Activated gamma-delta T cell treated with anti-CD3 and anti-CD28 coated beads, Interleukin-2, amount 50 U/mL, for 16 hours (primary cell): ENCODE results near the gene MSANTD1.
"Not testable (repeated sequence)": the region's sequence is repeated elsewhere in the genome, so short reads cannot be mapped to it uniquely, and the experiment has no call there.

Source experiments
- DNase-seq: peaks from one replicate; pipeline ENCODE4 v3.0.0-alpha.2; 2020; ENCODE audit warnings: low read depth

The MSANTD1 gene

DNA sequence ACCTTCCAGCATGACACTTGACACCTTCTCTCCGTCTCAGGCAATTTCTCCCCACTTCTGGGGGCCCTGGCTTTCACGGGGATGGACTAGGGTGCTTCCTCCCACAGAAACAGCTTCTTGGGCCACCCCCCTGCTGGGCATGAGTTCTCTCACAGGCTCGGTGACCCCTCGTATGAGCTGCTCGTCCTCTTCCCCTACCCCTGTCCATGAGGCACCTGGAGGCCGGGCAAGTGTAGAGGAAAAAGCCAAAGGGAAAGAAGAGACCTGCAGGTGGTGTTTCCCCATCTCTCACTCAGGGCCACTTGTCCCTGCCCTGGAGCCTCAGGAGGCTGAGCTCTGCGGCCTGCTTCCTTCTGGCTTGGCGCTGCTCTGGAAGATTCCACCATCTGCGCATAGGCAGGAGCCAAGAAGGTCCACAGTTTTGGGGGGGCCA is 41.9 kb downstream of the MSANTD1 start:
- DNase-seq = no peak

- no peak for DNase-seq
Observed at GRCh38 chr4:3291411-3291968, 42.5 kb downstream of the MSANTD1 start.

DNA sequence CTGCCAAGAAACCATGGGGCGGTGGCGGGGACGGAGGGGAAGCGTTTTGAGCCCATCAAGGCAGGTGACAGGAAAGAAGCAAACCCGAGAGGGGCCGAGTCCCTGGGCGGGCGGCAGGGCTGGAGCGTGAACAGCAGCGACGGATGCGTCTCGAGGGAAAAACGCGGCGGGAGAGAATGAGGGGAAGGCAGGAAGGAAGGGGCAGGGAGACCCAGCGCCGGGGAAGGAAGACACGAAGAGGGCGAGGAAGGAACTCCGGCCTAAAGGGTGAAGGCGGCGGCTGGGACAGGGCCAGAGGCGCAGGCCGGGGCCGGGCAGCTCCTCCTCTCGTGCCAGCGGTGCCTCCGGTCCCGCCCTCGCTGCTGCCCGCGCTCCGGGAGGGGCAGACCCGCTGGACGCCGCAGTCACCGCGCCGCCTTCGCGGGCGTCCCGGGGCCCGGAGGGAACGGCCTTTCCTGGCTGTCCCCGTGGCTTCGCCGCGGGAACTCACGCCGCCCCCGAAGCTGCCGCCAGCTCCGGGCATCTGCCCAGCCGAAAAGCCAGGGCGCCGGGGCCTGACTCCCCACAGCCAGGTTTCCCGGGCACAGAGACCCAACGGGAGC is 43.1 kb downstream of the MSANTD1 start:
- DNase-seq = no peak

- peak; percentile 66 for DNase-seq
Observed at GRCh38 chr4:3292571-3293400, 43.8 kb downstream of the MSANTD1 start, which contains the start of gene RGS12. TSS of gene RGS12 (plus strand) at chr4:3293021. CDS start at chr4:3316171, 23,150 bp downstream.

DNA sequence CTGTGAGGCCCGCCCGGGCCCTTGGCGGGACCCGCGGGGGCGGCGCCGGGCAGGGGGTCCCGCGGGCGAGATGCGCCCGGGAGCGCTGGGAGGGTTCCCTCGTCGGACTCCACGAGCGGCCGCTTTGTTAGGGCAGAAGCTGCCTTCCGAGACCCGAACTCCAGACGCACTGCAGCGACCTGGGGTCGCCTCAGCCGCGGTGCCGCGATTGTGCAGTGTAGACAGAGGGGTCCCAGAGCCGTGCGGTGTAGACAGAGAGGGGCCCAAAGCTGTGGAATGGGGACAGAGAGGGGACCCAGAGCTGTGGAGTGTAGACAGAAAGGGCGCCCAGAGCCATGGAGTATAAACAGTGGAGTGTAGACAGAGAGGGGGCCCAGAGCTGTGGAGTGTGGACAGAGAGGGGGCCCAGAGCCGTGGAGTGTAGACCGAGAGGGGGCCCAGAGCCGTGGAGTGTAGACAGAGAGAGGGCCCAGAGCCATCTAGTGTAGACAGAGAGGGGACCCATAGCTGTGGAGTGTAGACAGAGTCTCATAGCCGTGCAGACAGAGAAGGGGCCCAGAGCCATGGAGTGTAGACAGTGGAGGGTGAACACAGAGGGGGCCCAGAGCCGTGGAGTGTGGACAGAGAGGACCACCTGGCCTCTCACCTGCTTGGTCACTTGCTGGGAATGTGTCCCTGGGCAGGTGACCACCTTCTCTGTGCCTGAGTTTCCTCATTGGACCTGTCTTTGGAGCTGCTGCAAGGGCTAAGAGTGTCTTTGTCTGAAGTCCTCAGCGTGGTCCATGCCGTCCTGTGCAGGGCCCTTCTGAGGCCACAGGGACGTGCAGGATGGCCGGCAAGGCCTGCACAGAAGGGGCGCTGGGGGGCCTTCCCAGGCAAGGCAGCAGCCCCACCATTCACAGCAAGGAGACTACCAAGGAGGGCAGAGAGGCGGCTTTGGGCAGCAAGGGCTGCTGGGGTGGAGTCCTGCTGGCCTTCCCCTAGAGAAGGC is 44.7 kb downstream of the MSANTD1 start:
- DNase-seq = no peak

DNA sequence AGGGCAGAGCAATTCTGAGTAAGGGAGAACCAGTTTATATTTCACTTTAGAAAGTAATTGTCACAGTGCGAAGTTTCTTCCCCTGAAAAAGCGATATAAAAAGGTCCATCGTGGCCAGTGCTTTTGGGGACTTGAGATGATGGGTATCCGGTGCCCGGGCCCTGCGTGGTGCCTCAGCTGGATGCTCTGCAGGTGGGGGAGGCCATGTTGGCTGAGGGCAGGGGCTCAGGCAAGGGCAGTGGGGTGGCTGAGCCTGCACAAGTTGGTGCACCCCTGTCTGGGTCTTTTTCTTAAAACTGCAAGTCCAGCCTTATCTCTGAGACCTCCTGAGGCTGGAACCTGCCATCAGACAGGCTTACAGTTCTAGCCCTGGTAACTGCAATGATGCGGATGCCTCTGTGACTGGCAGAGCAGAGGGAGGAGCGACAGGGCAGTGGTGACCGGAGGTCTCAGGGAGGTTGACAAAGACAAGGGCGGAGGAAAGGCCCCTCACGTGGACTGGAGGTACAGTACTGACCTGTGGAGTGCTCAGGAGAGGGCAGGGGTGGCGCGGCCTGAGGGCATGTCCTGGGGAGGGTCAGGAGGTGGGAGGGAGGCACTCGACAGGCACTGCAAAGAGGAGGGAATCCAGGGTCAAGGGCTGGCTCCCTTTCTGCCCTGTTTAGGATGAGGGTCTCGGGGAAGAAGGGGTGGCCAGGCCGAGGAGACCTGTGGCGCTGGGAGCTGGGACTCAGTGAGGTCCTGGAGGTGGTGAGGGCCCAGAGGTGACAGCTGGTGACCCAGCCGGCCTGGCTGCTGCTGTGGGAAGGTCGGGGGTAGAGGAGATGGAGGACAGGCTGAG is 45.7 kb downstream of the MSANTD1 start:
- DNase-seq = no peak

DNA sequence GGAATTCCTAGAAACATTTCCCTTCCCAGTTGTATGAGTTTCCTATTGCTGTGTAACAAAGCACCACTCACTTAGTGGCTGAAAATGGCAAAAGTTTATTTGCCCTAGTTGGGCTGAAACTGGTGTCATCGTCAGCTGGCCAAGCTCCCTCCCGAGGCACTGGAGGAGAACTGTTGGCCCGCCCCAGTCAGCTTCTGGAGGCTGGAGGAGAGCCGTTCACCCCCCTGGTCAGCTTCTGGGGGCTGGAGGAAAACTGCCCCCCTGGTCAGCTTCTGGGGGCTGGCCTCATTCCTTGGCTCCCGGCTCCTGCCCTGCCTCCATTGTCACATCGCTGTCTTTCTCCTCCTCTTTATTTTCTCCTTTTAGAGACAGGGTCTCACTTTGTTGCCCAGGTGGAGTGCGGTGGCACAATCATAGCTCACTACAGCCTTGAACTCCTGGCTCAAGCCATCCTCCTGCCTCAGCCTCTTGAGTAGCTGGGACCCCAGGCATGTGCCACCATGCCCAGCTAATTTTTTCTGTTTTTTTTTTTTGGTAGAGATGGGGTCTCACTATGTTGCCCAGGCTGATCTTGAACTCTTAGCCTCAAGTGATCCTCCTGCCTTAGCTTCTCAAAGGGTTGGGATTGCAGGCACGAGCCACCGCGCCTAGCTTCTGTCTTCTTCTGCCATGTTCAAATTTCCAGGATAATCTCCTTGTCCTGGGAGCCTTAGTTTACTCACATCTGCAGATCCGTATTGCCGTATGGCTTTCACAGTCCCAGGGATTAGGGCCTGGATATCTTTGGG is 47.1 kb downstream of the MSANTD1 start:
- DNase-seq = no peak

GRCh38 chr4:3296651-3297050 is 47.7 kb downstream of the MSANTD1 start:
- no peak for DNase-seq

GRCh38 chr4:3297066-3297859 is 48.3 kb downstream of the MSANTD1 start:
- no peak for DNase-seq

DNA sequence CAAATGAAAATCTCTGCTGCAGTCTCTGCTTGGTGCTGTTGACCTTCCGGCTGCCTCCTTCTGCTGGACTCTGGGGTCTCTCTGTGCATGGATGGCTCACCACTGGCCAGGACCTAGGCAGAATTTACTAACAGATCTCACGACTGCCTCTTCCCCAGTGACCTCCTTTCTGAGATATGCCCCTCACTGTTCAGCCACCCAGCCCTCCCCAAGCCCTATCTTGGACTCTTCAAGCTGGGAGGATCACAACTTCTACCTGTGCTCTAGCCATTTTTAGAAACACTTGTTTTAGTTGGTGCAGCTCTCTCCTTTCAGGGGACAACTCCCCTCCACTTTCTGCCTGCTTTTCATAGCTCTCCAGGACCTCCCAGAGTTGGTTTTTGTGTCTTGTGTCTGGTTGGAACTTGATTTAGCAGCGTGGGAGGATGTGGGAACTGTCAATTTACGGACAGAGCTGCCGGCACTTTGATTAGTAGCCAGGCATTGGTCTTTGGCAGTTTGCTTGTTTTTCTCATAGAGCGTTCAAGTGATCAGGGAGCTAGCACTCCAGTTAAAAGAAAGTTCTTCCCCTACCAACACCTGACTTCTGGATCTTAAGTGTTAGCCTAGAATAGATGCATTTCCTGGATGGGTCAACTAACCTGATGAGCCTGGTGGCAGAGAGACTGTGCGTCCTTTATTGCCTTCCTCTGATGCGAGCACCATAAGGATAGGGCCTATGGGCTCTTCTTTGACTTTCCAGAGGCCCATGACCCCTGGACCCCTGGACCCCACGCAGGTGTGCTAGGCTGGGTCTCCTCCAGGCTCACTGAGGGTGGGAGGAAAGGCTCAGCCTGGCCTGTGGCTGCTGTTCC is 50.4 kb downstream of the MSANTD1 start:
- DNase-seq = no peak

DNA sequence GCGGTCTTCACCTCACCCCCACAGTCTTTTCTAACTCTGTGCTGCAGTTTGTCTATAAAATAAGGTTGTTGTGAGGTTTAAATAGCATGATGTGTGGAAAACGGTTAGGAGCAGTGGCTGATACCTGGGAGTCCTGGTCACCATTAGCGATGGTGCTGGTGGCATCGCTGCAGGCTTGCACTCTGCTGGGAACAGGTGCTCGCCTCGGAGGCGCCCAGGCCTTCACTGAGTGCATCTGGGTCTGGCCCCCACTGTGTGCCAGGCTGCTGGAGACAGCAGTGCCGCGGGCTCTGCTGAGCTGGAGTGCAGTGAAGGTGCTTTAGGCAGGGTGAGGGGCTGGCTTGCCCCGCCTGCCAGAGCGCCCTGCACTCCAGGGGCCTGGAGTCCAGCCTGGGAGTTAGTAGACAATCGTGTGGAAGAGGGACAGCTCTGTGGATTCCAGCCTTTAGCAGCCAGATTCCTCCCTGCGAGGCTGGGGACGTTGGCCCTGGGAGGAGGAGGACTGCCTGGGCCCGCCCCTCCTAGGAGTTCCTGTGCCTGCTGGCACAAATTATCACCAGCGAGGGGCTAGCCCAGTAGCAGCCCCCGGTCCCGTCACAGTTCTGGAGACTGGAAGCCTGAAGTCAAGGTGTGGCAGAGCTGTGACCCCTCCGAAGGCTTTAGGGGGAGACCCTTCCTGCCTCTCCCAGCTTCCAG is 51.2 kb downstream of the MSANTD1 start:
- no peak for DNase-seq

DNA sequence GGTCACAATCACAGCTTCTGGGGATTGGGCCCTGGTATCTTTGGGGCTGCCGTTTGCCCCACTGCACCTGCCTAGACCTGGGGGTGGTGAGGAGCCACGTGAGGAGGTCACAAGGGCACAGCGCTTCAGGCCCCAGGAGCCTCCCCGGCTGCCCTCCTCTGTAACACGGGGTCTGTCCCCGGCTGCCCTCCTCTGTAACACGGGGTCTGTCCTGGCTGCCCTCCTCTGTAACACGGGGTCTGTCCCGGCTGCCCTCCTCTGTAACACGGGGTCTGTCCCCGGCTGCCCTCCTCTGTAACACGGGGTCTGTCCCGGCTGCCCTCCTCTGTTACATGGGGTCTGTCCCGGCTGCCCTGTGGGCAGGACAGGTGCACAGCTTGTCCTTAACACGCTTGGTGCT is 51.9 kb downstream of the MSANTD1 start:
- DNase-seq = not testable (repeated sequence)

DNA sequence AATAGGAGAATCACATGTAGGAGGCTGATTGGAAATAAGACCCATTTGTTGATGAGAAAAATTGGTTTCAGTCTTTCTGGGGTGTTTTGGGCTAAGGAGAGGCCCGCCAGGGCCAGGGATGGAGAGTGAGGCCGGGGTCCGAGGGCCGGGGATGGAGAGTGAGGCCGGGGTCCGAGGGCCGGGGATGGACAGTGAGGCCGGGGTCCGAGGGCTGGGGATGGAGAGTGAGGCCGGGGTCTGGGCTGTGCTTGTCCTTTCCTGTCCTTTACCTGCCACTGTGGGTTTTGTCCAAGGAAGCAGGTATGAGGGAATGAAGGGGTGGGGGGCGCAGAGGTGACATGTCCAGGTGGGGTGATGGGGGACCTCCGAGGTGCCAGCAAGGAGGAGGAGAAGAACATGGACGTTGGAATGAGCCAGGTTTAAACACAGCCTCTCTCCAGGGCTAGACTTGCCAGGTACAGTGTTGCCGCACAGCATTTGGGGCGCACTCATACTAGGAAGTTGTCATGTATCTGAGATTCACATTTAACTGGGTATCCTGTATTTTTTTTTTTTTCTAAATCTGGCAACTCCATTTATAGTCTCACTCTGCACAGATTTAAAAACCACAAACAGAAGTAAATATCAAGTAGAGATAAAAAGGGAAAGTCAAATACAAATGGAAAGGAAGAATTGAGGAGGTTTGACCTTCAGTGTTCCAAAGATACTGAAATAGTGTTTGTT is 52.7 kb downstream of the MSANTD1 start:
- no peak for DNase-seq

- DNase-seq = peak; percentile 76
Observed at GRCh38 chr4:3302173-3302785, 53.3 kb downstream of the MSANTD1 start.

DNA sequence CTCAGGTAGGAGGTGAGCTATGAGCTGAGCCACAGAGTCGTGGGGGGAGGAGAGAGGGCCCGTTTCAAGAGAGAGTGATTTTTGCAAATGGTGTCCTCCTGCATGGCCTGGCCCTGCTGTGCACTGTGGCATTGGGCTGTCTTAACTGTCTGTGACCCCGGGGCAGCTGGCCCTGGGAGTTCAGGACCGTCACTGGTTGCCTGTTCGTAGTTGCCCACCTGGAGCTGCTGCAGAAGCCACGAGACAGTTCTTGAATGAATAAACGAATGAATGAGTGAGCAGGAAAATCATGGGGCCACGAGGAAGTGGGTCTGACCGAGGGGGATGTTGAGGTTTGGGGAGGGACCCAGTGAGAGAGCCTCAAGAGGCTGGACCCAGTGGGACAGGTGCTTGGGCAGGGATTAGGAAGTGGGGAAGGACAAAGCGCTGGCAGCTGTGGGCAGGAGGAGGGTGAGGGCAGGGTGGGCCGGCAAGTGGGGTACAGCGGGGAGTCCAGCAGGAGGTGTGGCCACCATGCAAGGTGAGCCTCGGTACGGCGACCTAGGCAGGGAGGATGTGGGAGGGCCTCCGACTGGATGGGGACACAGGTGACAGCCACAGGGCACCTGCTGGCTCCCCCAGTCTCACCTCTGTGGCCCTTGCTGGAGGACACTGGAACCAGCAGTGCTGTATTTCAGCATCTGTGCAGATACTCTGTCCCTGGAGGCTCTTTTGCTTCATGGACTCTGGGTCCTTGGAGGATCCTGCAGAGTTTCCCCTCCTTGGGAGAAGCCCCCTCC is 54.0 kb downstream of the MSANTD1 start:
- DNase-seq = no peak

DNA sequence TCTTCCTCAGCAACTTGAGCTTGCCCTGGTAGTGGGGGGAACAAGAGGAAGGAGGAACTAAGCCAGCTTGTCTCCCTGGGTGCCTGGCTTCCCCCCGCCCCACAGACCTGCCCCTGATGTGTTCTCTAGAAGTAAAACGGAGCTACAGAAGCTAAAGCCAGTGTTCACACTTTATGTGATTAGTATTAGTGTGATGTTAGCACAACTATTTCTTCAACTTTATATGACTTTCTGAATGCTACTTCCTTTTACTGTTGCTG is 54.5 kb downstream of the MSANTD1 start:
- no peak for DNase-seq
